ENCODE results near the gene HYAL1.

GRCh38 chr3:50260027-50260941 lies 43.1 kb downstream of the HYAL1 start:
- 0 out of 2 replicates have a peak, but pooled peaks have one; percentile 59 for TF ChIP-seq PATZ1 (CRISPR knock-in tag; IDR thresholded peaks at IDR 0.05; ENCODE audit: borderline replicate concordance)
- no peak for TF ChIP-seq RARB (CRISPR knock-in tag; IDR thresholded peaks at IDR 0.05)
- no peak for TF ChIP-seq BACH2 (CRISPR knock-in tag; IDR thresholded peaks at IDR 0.05; ENCODE audit: borderline replicate concordance)
- TF ChIP-seq ZFP30 (CRISPR knock-in tag; IDR thresholded peaks at IDR 0.05), result no peak
- TF ChIP-seq PPARA (CRISPR knock-in tag; IDR thresholded peaks at IDR 0.05; ENCODE audit: borderline replicate concordance), result peak; percentile 13; the same call in 1 of the 2 replicates
- TF ChIP-seq CSDC2 (CRISPR knock-in tag; IDR thresholded peaks at IDR 0.05), result 0 out of 2 replicates have a peak, but pooled peaks have one; percentile 12
- TF ChIP-seq TOX (CRISPR knock-in tag; IDR thresholded peaks at IDR 0.05; ENCODE audit: borderline replicate concordance), result no peak
- no peak; the same call in none of the 2 replicates for TF ChIP-seq GLIS3 (CRISPR knock-in tag; IDR thresholded peaks at IDR 0.05)
- TF ChIP-seq POU6F1 (CRISPR knock-in tag; IDR thresholded peaks at IDR 0.05; ENCODE audit: borderline replicate concordance, low read depth), result no peak
- TF ChIP-seq SNAI2 (CRISPR knock-in tag; IDR thresholded peaks at IDR 0.05), result no peak
- no peak for TF ChIP-seq CREB5 (CRISPR knock-in tag; IDR thresholded peaks at IDR 0.05; ENCODE audit: low read depth)
- peak; percentile 20; the same call in 1 of the 2 replicates for TF ChIP-seq TCF4 (CRISPR knock-in tag; IDR thresholded peaks at IDR 0.05; ENCODE audit: borderline replicate concordance)
- no peak for TF ChIP-seq ARNTL (CRISPR knock-in tag; IDR thresholded peaks at IDR 0.05; ENCODE audit: borderline replicate concordance, low read depth)
